Occipital lobe (tissue), 2 donors: ENCODE measurements around the gene CTPS2. TPM values are rescaled to one million over a fixed set of nuclear protein-coding genes. Genes with fewer than 3 reads are reported as not detected.

ENCODE experiments used
- DNase-seq: peaks from one replicate; lab custom pipeline; 2025; lab: John Stamatoyannopoulos, UW
- total RNA-seq: library from RNA; depleted of rRNA; stranded (reverse); fragments of >200 nt; gene quantifications from one replicate; pipeline ENCODE4 v1.2.3, GENCODE V29; 2014

CTPS2 gene
- total RNA-seq, 1 donor from 2014 or later = 33.4 TPM

GRCh38 chrX:16711893-16712547, 449 bp downstream of the CTPS2 start:
- DNase-seq = no peak

GRCh38 chrX:16711219-16711811, 1.2 kb downstream of the CTPS2 start:
- DNase-seq = no peak

- no peak for DNase-seq
Measured at GRCh38 chrX:16708016-16708415, 4.5 kb downstream of the CTPS2 start.

GRCh38 chrX:16705370-16705769, 7.1 kb downstream of the CTPS2 start:
- DNase-seq = no peak

GRCh38 chrX:16702700-16703599, 9.5 kb downstream of the CTPS2 start:
- DNase-seq = no peak

- DNase-seq = no peak
Measured at GRCh38 chrX:16700734-16701133, 11.7 kb downstream of the CTPS2 start.

- DNase-seq = no peak
Measured at GRCh38 chrX:16699389-16699788, 13.1 kb downstream of the CTPS2 start.

- DNase-seq = no peak
Measured at GRCh38 chrX:16696956-16697355, 15.5 kb downstream of the CTPS2 start.

- DNase-seq = peak; percentile 2
Measured at GRCh38 chrX:16695079-16695676, 17.3 kb downstream of the CTPS2 start.

GRCh38 chrX:16687514-16687913, 25.0 kb downstream of the CTPS2 start:
- no peak for DNase-seq

- no peak for DNase-seq
Measured at GRCh38 chrX:16683007-16683664, 29.3 kb downstream of the CTPS2 start.

- DNase-seq = no peak
Measured at GRCh38 chrX:16678689-16679088, 33.8 kb downstream of the CTPS2 start.

- DNase-seq = no peak
Measured at GRCh38 chrX:16671005-16671404, 41.5 kb downstream of the CTPS2 start.

GRCh38 chrX:16666541-16666940, 45.9 kb downstream of the CTPS2 start:
- peak; percentile 25 for DNase-seq

GRCh38 chrX:16665089-16665488, 47.4 kb downstream of the CTPS2 start:
- no peak for DNase-seq

- DNase-seq = no peak
Measured at GRCh38 chrX:16664626-16665025, 47.8 kb downstream of the CTPS2 start.

GRCh38 chrX:16664074-16664473, 48.4 kb downstream of the CTPS2 start:
- DNase-seq = no peak

- no peak for DNase-seq
Measured at GRCh38 chrX:16662402-16662801, 50.1 kb downstream of the CTPS2 start.

GRCh38 chrX:16661495-16661894, 51.0 kb downstream of the CTPS2 start:
- DNase-seq = no peak

- DNase-seq = no peak
Measured at GRCh38 chrX:16659321-16659720, 53.1 kb downstream of the CTPS2 start.

GRCh38 chrX:16658284-16658683, 54.2 kb downstream of the CTPS2 start:
- DNase-seq = no peak

- DNase-seq = no peak
Measured at GRCh38 chrX:16654093-16654492, 58.4 kb downstream of the CTPS2 start.
